Type B pancreatic cell (in vitro differentiated cells): ENCODE results near the gene CHD5. TPM values are rescaled to one million over a fixed set of nuclear protein-coding genes. Genes with fewer than 3 reads are reported as not detected.
A peak's percentile ranks its signal among the peaks of the same experiment; 100 is the strongest.

Source experiments
- DNase-seq: peaks from one replicate; pipeline ENCODE4 v3.0.0; 2021; ENCODE audit warnings: mixed read lengths; ENCODE audit not compliant: unreplicated experiment; ENCODE audit errors: extremely low spot score
- H3K27ac Mint-ChIP-seq: 2 replicates; pipeline ENCODE4 v1.8.0; 2021; ENCODE audit warnings: mild to moderate bottlenecking, mixed read lengths
- H3K27me3 Mint-ChIP-seq: 2 replicates; pipeline ENCODE4 v1.8.0; 2021; ENCODE audit warnings: mixed read lengths
- H3K36me3 Mint-ChIP-seq: 2 replicates; pipeline ENCODE4 v1.8.0; 2021; ENCODE audit warnings: mixed read lengths
- H3K4me1 Mint-ChIP-seq: one replicate; pipeline ENCODE4 v1.8.0; 2021; ENCODE audit warnings: mixed read lengths; ENCODE audit not compliant: unreplicated experiment
- H3K4me3 Mint-ChIP-seq: 2 replicates; pipeline ENCODE4 v1.8.0; 2021; ENCODE audit warnings: mild to moderate bottlenecking, mixed read lengths
- H3K9me3 Mint-ChIP-seq: 2 replicates; pipeline ENCODE4 v1.8.0; 2021; ENCODE audit warnings: mixed read lengths
- CTCF ChIP-seq: fragments of 200-600 bp; sonication (generic); conservative IDR thresholded peaks from 2 replicates; pipeline ENCODE4 v1.5.0; 2021; ENCODE audit warnings: antibody characterized with exemption, mild to moderate bottlenecking
- total RNA-seq: library from RNA; stranded (reverse); gene quantifications from 2 replicates; pipeline ENCODE4 v1.2.1, GENCODE V29; 2021; ENCODE audit warnings: low replicate concordance

The CHD5 gene
- total RNA-seq, 1 donor from 2014 or later: 0.70 TPM

GRCh38 chr1:6162341-6162740 lies 17.8 kb downstream of the CHD5 start:
- DNase-seq: no peak
- no peak for TF ChIP-seq CTCF
- no peak overlapping the region for H3K27ac Mint-ChIP-seq
- H3K27me3 Mint-ChIP-seq: peaks cover 66% of the 10 kb centered on the region
- no peaks in the 10 kb centered on the region for H3K36me3 Mint-ChIP-seq
- H3K4me3 Mint-ChIP-seq: no peak overlapping the region
- no peaks in the 10 kb centered on the region for H3K9me3 Mint-ChIP-seq
- H3K4me1 Mint-ChIP-seq: peaks cover 3% of the 10 kb centered on the region

GRCh38 chr1:6158181-6158580 lies 21.9 kb downstream of the CHD5 start:
- no peak for TF ChIP-seq CTCF
- H3K27me3 Mint-ChIP-seq: peaks cover 38% of the 10 kb centered on the region
- no peaks in the 10 kb centered on the region for H3K36me3 Mint-ChIP-seq
- H3K4me1 Mint-ChIP-seq: peaks cover 3% of the 10 kb centered on the region
- no peak overlapping the region for H3K4me3 Mint-ChIP-seq
- no peak for DNase-seq
- H3K27ac Mint-ChIP-seq: peak overlapping the region; percentile 76
- no peaks in the 10 kb centered on the region for H3K9me3 Mint-ChIP-seq

GRCh38 chr1:6157528-6158174 lies 22.5 kb downstream of the CHD5 start:
- H3K27me3 Mint-ChIP-seq: peaks cover 37% of the 10 kb centered on the region
- TF ChIP-seq CTCF: no peak
- H3K4me3 Mint-ChIP-seq: peak overlapping the region; percentile 58
- DNase-seq: no peak
- peak overlapping the region; percentile 76 for H3K27ac Mint-ChIP-seq
- H3K36me3 Mint-ChIP-seq: no peaks in the 10 kb centered on the region
- H3K9me3 Mint-ChIP-seq: no peaks in the 10 kb centered on the region
- H3K4me1 Mint-ChIP-seq: peaks cover 3% of the 10 kb centered on the region

- DNase-seq: no peak
Measured at GRCh38 chr1:6157132-6157527, 23.0 kb downstream of the CHD5 start.

GRCh38 chr1:6154525-6155319 lies 25.4 kb downstream of the CHD5 start:
- TF ChIP-seq CTCF: no peak
- Mint-ChIP-seq H3K27me3 (peaks cover 25% of the 10 kb centered on the region), H3K36me3 (no peaks in the 10 kb centered on the region), H3K4me1 (peaks cover 4% of the 10 kb centered on the region), H3K4me3 (no peak overlapping the region), H3K27ac (no peak overlapping the region), H3K9me3 (no peaks in the 10 kb centered on the region)
- DNase-seq: no peak

More at GRCh38 chr1:6157132-6157527, 23.0 kb downstream of the CHD5 start:
- Mint-ChIP-seq H3K9me3 (no peaks in the 10 kb centered on the region), H3K27ac (peak overlapping the region; percentile 76), H3K4me3 (peak overlapping the region; percentile 58), H3K27me3 (peaks cover 31% of the 10 kb centered on the region), H3K4me1 (peaks cover 7% of the 10 kb centered on the region), H3K36me3 (no peaks in the 10 kb centered on the region)
- TF ChIP-seq CTCF: no peak
